Nephron progenitor cell (in vitro differentiated cells): Measurements from ENCODE around the gene USP44.

ENCODE experiments used
- DNase-seq: peaks from one replicate; pipeline ENCODE4 v3.0.0; 2021
- H3K27ac Mint-ChIP-seq: 2 replicates; pipeline ENCODE4 v1.8.0; 2021; ENCODE audit warnings: mild to moderate bottlenecking, moderate library complexity, mixed read lengths
- H3K27me3 Mint-ChIP-seq: 2 replicates; pipeline ENCODE4 v1.8.0; 2021; ENCODE audit warnings: mild to moderate bottlenecking, low read depth, mixed read lengths; ENCODE audit not compliant: poor library complexity
- H3K36me3 Mint-ChIP-seq: 2 replicates; pipeline ENCODE4 v1.8.0; 2021; ENCODE audit warnings: low read depth, mixed read lengths
- H3K4me1 Mint-ChIP-seq: 2 replicates; pipeline ENCODE4 v1.8.0; 2021; ENCODE audit warnings: mixed read lengths
- H3K4me3 Mint-ChIP-seq: 2 replicates; pipeline ENCODE4 v1.8.0; 2021; ENCODE audit warnings: mild to moderate bottlenecking, moderate library complexity, mixed read lengths
- H3K9me3 Mint-ChIP-seq: 2 replicates; pipeline ENCODE4 v1.8.0; 2021; ENCODE audit warnings: mild to moderate bottlenecking, moderate library complexity, mixed read lengths
- CTCF ChIP-seq: fragments of 200-600 bp; sonication (generic); IDR thresholded peaks from 2 replicates; pipeline ENCODE4 v1.5.0; 2021; ENCODE audit warnings: antibody characterized with exemption

The USP44 gene

DNA sequence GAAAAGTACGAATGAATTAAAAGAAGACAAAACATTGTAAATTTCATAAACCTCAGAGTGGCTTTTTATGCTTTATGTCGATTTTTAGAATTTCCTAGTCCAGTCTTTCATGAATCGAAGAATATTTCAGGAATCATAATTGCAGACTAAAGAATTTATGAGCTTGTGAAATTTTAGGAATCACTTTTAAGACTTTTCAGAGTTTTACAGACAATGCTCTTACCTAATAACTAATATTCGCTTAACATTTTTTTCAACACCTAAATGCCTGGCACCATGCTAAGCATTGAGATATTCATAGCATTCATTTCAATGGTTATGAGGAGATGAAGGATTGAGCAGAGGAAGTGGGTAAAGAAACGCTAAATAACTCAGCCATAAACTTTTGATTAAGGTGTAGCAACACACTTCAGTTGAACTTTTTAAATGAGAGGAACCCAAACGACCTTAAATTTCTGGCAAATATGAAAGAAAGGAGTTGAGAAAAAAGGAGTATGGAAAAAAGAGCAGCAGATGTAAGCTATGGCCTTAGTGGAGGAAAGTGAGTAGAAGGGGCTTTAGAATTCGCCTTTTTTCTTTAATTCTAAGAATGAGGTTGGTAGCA is 739 bp upstream of the USP44 start:
- no peak for TF ChIP-seq CTCF
- Mint-ChIP-seq H3K9me3 (peaks cover 23% of the 10 kb centered on the region), H3K36me3 (peaks cover 8% of the 10 kb centered on the region), H3K27me3 (peaks cover 62% of the 10 kb centered on the region), H3K4me3 (no peak overlapping the region), H3K27ac (no peak overlapping the region), H3K4me1 (peaks cover 14% of the 10 kb centered on the region)
- no peak for DNase-seq

- DNase-seq, result no peak
- Mint-ChIP-seq H3K27ac (no peak overlapping the region), H3K9me3 (peaks cover 23% of the 10 kb centered on the region), H3K36me3 (peaks cover 8% of the 10 kb centered on the region), H3K4me1 (peaks cover 18% of the 10 kb centered on the region), H3K4me3 (peak overlapping the region; percentile 73), H3K27me3 (peaks cover 81% of the 10 kb centered on the region)
- TF ChIP-seq CTCF, result no peak
Measured at GRCh38 chr12:95549392-95550084, 1.7 kb downstream of the USP44 start.

DNA sequence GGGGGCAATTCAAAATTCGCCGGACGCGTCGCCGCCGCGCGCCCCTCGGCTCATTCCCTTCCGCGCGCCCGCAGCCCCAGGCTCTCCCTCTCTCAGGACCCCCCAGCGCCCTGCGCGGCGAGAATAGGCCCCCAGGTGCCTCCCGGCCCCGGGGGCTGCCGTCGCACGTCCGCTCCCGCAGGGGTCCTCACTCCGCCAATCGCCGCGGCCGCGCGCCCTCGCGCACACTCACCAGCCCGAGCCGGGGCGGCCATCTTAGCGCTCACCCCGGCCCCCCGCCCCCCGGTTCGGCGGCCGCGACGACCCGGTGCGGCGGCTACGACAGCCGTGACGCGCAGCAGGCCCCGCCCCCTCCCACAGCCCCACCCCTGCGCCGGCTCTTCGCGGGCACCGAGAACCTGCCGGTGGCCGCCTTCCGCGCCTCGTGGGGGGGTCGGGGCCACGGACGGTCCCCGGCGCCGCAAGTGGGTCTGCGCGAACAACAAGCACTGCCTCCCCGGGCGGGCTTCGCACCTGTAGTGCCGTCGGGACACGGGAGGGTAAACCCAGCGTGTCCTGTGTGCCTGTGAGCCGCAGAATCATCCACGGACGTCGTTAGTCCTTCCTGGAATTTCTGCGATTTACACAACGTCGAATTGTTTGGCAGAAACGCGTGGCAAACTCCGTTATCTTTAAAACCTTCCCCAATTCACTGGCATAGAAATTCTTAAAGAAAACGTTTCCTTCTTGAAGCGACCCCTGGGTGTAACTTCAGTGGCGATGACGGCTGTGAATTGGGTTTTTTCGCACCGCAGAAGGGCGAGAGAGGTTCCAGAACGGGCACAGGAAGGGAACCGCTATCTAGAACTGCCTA is 2.5 kb downstream of the USP44 start:
- peaks cover 8% of the 10 kb centered on the region for H3K36me3 Mint-ChIP-seq
- H3K4me3 Mint-ChIP-seq, result peak overlapping the region; percentile 73

DNA sequence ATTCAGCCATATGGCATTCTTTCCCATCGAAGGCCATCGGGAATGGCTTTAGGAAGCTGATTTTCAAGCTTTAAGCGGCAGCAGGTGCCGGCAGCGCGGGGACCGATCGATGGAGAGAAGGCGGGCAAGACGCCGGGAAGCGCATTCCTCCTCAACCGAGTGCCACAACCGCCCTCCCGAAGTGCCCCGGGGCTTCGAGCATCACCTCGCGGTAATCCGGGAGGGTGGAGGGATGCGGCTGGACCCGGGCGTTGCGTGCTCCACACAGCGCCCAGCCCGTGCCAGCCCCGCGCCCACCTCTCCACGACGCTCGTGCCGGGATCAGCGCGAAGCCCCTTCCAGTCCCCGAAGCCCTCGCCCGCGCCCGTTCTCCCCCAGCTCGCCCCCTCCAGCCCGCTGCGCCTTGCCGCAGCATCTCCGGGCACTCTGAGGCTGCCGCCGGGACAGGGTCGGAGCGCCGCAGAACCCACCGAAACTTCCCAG is 3.2 kb downstream of the USP44 start:
- Mint-ChIP-seq H3K27me3 (peaks cover 79% of the 10 kb centered on the region), H3K4me1 (peaks cover 18% of the 10 kb centered on the region), H3K36me3 (peaks cover 8% of the 10 kb centered on the region), H3K9me3 (peaks cover 23% of the 10 kb centered on the region), H3K27ac (no peak overlapping the region), H3K4me3 (peak overlapping the region; percentile 82)
- no peak for DNase-seq
- no peak for TF ChIP-seq CTCF

More for the DNA sequence above, 2.5 kb downstream of the USP44 start:
- Mint-ChIP-seq H3K27me3 (peaks cover 83% of the 10 kb centered on the region), H3K27ac (no peak overlapping the region), H3K4me1 (peaks cover 18% of the 10 kb centered on the region), H3K9me3 (peaks cover 23% of the 10 kb centered on the region)
- DNase-seq, result peak; percentile 80
- no peak for TF ChIP-seq CTCF

GRCh38 chr12:95547522-95548055 is 3.7 kb downstream of the USP44 start:
- TF ChIP-seq CTCF, result no peak
- Mint-ChIP-seq H3K4me3 (peak overlapping the region; percentile 82), H3K36me3 (peaks cover 8% of the 10 kb centered on the region), H3K9me3 (peaks cover 23% of the 10 kb centered on the region), H3K27me3 (peaks cover 79% of the 10 kb centered on the region), H3K27ac (no peak overlapping the region), H3K4me1 (peaks cover 18% of the 10 kb centered on the region)
- DNase-seq, result no peak
